ENCODE measurements around the gene TMPRSS11D.

Gene TMPRSS11D

DNA sequence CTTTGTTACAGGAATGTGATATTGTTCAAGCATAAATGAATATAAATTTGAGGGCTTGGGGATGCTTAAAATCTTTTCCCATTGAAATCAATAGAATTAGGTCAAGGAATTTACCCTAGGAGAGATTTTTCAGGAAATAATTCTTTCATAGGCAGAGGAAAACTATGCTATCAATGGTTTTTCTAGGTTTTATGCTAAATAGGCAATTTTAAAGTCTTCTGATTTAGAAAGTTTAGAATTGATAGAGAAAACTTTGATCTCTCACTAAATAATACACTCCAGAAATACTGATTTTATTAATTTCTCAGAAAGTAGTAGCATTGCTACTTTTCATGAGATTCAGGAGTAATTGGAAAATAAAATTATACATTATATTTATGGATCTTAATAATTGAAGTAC, 93.1 kb downstream of the TMPRSS11D start:
- TF ChIP-seq, protein P1, sequence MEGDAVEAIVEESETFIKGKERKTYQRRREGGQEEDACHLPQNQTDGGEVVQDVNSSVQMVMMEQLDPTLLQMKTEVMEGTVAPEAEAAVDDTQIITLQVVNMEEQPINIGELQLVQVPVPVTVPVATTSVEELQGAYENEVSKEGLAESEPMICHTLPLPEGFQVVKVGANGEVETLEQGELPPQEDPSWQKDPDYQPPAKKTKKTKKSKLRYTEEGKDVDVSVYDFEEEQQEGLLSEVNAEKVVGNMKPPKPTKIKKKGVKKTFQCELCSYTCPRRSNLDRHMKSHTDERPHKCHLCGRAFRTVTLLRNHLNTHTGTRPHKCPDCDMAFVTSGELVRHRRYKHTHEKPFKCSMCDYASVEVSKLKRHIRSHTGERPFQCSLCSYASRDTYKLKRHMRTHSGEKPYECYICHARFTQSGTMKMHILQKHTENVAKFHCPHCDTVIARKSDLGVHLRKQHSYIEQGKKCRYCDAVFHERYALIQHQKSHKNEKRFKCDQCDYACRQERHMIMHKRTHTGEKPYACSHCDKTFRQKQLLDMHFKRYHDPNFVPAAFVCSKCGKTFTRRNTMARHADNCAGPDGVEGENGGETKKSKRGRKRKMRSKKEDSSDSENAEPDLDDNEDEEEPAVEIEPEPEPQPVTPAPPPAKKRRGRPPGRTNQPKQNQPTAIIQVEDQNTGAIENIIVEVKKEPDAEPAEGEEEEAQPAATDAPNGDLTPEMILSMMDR (IDR thresholded peaks at IDR 0.05; ENCODE audit: insufficient read depth, low read depth, low read length, missing control alignments), result no peak
- no peak for DNase-seq (ENCODE audit: low read depth)
- no peak overlapping the region for H3K4me3 ChIP-seq (ENCODE audit: low read depth, low read length)

DNA sequence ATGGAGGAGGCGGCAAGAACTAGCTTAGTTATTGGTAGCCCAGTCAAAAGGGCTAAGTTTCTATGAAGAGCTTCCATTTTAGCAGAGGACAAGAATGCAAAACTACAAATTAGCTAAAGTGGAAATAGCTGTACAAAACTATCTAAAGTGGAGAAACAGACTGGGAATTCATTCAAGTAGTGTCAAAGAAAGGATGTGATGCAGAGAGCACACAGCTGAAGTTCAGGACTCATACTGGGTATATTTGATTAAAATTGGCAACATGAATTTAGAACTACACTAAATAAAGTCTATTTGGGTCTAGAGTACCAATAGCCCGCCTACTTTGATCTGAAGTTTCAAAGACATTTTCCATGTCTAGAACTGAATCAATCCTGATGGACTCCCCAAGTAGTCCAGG, 96.5 kb downstream of the TMPRSS11D start:
- no peak overlapping the region for H3K4me3 ChIP-seq (ENCODE audit: low read depth, low read length)
- no peak for DNase-seq (ENCODE audit: low read depth)
- TF ChIP-seq, protein P1 (IDR thresholded peaks at IDR 0.05; ENCODE audit: insufficient read depth, low read depth, low read length, missing control alignments), result no peak

DNA sequence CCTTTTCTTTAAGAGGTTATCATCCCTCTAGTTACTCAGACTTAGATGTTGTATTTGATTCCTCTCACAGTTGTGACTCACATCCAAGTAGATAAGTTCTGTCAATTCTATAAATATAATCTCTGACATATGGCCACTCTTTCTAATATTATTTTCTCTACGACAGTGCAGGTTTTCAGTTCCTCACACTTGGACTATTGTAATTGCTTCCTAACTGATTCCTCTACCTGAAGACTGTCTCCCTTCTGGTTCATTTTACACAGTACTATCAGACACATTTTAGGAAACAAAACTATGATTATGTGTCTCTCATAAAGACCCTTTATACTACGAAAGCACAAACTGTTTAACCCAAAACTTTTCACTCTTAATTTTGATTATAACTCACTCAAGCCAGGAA, 98.3 kb downstream of the TMPRSS11D start:
- no peak overlapping the region for H3K4me3 ChIP-seq (ENCODE audit: low read depth, low read length)
- TF ChIP-seq, protein P1 (IDR thresholded peaks at IDR 0.05; ENCODE audit: insufficient read depth, low read depth, low read length, missing control alignments), result no peak
- DNase-seq (ENCODE audit: low read depth), result no peak

DNA sequence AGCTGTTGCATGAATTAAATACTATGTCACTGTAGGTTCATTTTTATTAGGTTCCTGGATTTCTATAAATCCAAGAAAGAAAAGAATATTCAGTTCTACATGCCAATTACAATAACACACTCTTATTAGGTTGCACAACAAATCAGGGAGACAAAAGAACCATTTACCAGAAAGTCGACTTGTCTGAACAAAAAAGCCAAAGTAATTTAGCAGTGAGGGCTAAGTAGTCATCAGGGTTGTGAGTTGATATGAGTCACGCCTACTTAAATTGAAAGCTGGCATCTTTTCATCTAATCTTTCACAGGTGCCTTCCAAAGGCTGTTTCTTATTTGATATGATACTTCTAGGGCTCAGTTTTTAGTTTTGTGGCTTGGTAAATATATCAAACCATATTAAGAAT, 104.2 kb downstream of the TMPRSS11D start:
- TF ChIP-seq, protein P1 (IDR thresholded peaks at IDR 0.05; ENCODE audit: insufficient read depth, low read depth, low read length, missing control alignments), result no peak
- no peak overlapping the region for H3K4me3 ChIP-seq (ENCODE audit: low read depth, low read length)
- no peak for DNase-seq (ENCODE audit: low read depth)

DNA sequence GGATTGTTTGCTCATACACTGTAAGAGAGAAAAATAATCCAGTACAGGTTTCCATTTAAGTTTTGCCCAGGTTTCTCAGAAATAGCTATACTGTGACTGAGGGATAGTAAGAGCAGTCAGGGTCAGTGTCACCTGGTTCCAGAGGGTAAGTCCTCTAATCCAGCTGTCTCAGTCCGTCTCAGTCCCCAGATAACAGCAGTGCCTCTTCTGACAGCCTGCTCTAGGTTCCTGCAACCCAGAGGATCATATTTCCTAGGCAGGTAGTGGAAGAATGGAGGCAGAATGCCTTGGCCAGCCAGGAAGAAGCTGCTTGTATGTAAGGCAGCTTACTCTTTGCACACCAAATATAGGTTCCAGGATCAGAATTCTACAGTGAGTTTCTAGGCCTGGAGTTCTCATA, 107.1 kb downstream of the TMPRSS11D start:
- TF ChIP-seq, protein P1 (IDR thresholded peaks at IDR 0.05; ENCODE audit: insufficient read depth, low read depth, low read length, missing control alignments), result no peak
- no peak for DNase-seq (ENCODE audit: low read depth)
- no peak overlapping the region for H3K4me3 ChIP-seq (ENCODE audit: low read depth, low read length)

Data from GM12865 (cell line).